Measurements from ENCODE around the gene AFF2.

DNA sequence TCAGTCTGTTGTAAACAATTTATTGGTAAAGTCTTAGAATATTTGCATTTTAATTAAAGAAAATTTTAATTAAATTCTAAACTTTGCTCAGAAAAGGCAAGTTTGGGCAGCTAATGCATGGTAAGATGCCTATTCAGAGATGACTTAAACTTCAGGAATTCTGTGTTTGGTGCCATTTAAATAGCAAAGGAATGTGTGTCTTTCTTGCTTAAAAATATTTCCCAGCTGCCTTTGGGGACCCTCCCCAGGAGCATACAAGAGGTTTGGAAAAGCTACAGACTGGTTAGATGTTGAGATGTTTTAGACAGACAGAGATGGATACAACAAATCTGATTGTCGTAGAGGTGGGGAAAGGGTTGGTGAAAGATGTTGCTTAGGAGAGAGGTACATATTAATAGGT lies 36.5 kb downstream of the AFF2 start:
- no peak for TF ChIP-seq CTCF (IDR thresholded peaks at IDR 0.05)
- TF ChIP-seq EP300 (IDR thresholded peaks at IDR 0.05) = no peak
- TF ChIP-seq POLR2AphosphoS5 (IDR thresholded peaks at IDR 0.05) = no peak

Measured in upper lobe of left lung (tissue), 4 donors.